HepG2 (cell line): ENCODE results near the gene PKIB. TPM values are rescaled to one million over a fixed set of nuclear protein-coding genes. Genes with fewer than 3 reads are reported as not detected.

Experiments used
- ATAC-seq: fragments of 200-7000 bp; cut with Tn5 transposase; 3 replicates; pipeline ENCODE4 v1.9.1; 2020; ENCODE audit warnings: mild to moderate bottlenecking, moderate library complexity
- BruUV-seq: library from RNA; stranded (reverse); fragments of 400-500 nt; replicated peaks from 2 replicates; lab custom pipeline; 2021; lab: Mats Ljungman, UMichigan
- CTCF ChIA-PET: fragments of 300-600 bp; formaldehyde crosslinking; extraction: SDS; loops from one replicate; lab custom pipeline; 2021; ENCODE audit warnings: low total read pairs, inconsistent platforms, low intra/inter-chr PET ratio; lab: Yijun Ruan, JAX
- POLR2A ChIA-PET: fragments of 350-600 bp; sonication (Branson Sonifier 250); formaldehyde crosslinking; loops from one replicate; lab custom pipeline; 2020; ENCODE audit warnings: antibody characterized with exemption, inconsistent platforms; lab: Yijun Ruan, JAX
- DNase-seq: peaks from one replicate; pipeline ENCODE4 v3.0.0-alpha.2; 2015; ENCODE audit warnings: low spot score
- FAIRE-seq: peaks from 3 replicates; lab custom pipeline; 2011; peaks lifted over from hg19 to GRCh38; lab: Jason Lieb, UNC
- H2AFZ ChIP-seq: one replicate; pipeline ENCODE4 v1.6.1; 2011; ENCODE audit warnings: low read length, inconsistent platforms
- H3K27ac ChIP-seq: fragments of 300-600 bp; 3 replicates; pipeline ENCODE4 v1.8.0; 2011; ENCODE audit warnings: mixed run types, mild to moderate bottlenecking, mixed read lengths, low read length, inconsistent platforms; ENCODE audit not compliant: insufficient read depth; ENCODE audit errors: extremely low read length
- H3K27me3 ChIP-seq, 2 experiments: fragments of 200-600 bp in 1 of 2; 2 replicates in 1 of 2; 3 replicates in 1 of 2; pipeline versions ENCODE4 v1.6.0 to v1.8.0; 2011; ENCODE audit warnings: low read length in 2 of 2, mild to moderate bottlenecking in 2 of 2, moderate library complexity in 2 of 2, inconsistent platforms in 1 of 2; ENCODE audit not compliant: insufficient read depth in 2 of 2, control insufficient read depth in 1 of 2
- H3K36me3 ChIP-seq, 2 experiments: fragments of 200-600 bp in 1 of 2; replicated peaks in 1 of 2; 2 replicates in 1 of 2; 3 replicates in 1 of 2; pipeline versions ENCODE4 v1.5.1 to v1.8.0; 2011; ENCODE audit warnings: low read length in 2 of 2, inconsistent platforms in 1 of 2; ENCODE audit not compliant: insufficient read depth in 2 of 2, control insufficient read depth in 1 of 2
- H3K4me1 ChIP-seq: 2 replicates; pipeline ENCODE4 v1.5.1; 2012; ENCODE audit warnings: low read length, inconsistent platforms; ENCODE audit not compliant: insufficient read depth
- H3K4me2 ChIP-seq: 2 replicates; pipeline ENCODE4 v1.6.0; 2011; ENCODE audit warnings: low read depth, low read length, inconsistent platforms
- H3K4me3 ChIP-seq, 3 experiments: fragments of 200-600 bp in 1 of 3; sonication (generic), shearing (Covaris generic) in 1 of 3; replicated peaks in 1 of 3; 2 replicates each; pipeline ENCODE4 v1.5.1; 2011 to 2016; ENCODE audit warnings: low read length in 3 of 3, inconsistent platforms in 2 of 3, low read depth in 2 of 3, mild to moderate bottlenecking in 2 of 3, control low read depth in 1 of 3, mixed read lengths in 1 of 3; ENCODE audit not compliant: insufficient read depth in 1 of 3
- H3K79me2 ChIP-seq: one replicate; pipeline ENCODE4 v1.6.1; 2011; ENCODE audit warnings: low read length, inconsistent platforms; ENCODE audit not compliant: insufficient read depth
- H3K9ac ChIP-seq: 2 replicates; pipeline ENCODE4 v1.6.0; 2011; ENCODE audit warnings: mild to moderate bottlenecking, low read depth, low read length, inconsistent platforms; ENCODE audit not compliant: insufficient read depth
- H3K9me3 ChIP-seq: 2 replicates; pipeline ENCODE4 v1.5.1; 2012; ENCODE audit warnings: mild to moderate bottlenecking, low read length
- H4K20me1 ChIP-seq: 2 replicates; pipeline ENCODE4 v1.6.0; 2011; ENCODE audit warnings: inconsistent platforms, mild to moderate bottlenecking, low read length, moderate library complexity; ENCODE audit not compliant: insufficient read depth
- CREB1 ChIP-seq, 2 experiments: fragments of 450-650 bp in 1 of 2; IDR thresholded peaks; 2 replicates each; pipeline ENCODE4 v1.6.1; 2016 to 2017; ENCODE audit warnings: control low read depth in 1 of 2, mild to moderate bottlenecking in 1 of 2, missing compliant biosample characterization in 1 of 2, missing genetic modification characterization in 1 of 2
- IRF2 ChIP-seq: IDR thresholded peaks from 2 replicates; pipeline ENCODE4 v1.6.1; 2018; ENCODE audit warnings: missing genetic modification reagents, missing compliant biosample characterization
- PHF20 ChIP-seq: sonication (generic); formaldehyde crosslinking; IDR thresholded peaks from 2 replicates; pipeline ENCODE4 v1.5.0; 2020; ENCODE audit warnings: mild to moderate bottlenecking, missing genetic modification reagents
- PRPF4 ChIP-seq: fragments of 200-400 bp; formaldehyde crosslinking; IDR thresholded peaks from 2 replicates; pipeline ENCODE4 v1.6.1; 2016; ENCODE audit warnings: low read length, low read depth; ENCODE audit not compliant: poor library complexity, severe bottlenecking
- SAFB2 ChIP-seq: sonication (generic); formaldehyde crosslinking; IDR thresholded peaks from 2 replicates; pipeline ENCODE4 v1.5.1; 2020; ENCODE audit warnings: missing genetic modification reagents, low read depth, mild to moderate bottlenecking, borderline replicate concordance
- ZKSCAN1 ChIP-seq: fragments of 150-350 bp; IDR thresholded peaks from 2 replicates; pipeline ENCODE4 v1.6.1; 2014; ENCODE audit warnings: low read length
- ZNF44 ChIP-seq: sonication (generic); formaldehyde crosslinking; IDR thresholded peaks from 2 replicates; pipeline ENCODE4 v1.5.1; 2020; ENCODE audit warnings: mild to moderate bottlenecking, missing genetic modification reagents
- ZNF441 ChIP-seq: sonication (generic); formaldehyde crosslinking; IDR thresholded peaks from 2 replicates; pipeline ENCODE4 v1.7.0; 2021; ENCODE audit warnings: missing genetic modification reagents, borderline replicate concordance
- ZNF501 ChIP-seq: sonication (generic); formaldehyde crosslinking; IDR thresholded peaks from 2 replicates; pipeline ENCODE4 v1.5.1; 2020; ENCODE audit warnings: mild to moderate bottlenecking, moderate library complexity, missing genetic modification reagents
- ZNF878 ChIP-seq: sonication (generic); formaldehyde crosslinking; IDR thresholded peaks from 2 replicates; pipeline ENCODE4 v1.8.1; 2023; ENCODE audit warnings: mild to moderate bottlenecking, missing genetic modification reagents, moderate library complexity
- WGBS: methylation state at CpG from one replicate; pipeline ENCODE4 v1.1.6; 2017; ENCODE audit warnings: low lambda C conversion rate; 5-methylcytosine and 5-hydroxymethylcytosine counted together
- in situ Hi-C: cut with HindIII; loops from 2 replicates; pipeline ENCODE4 v1.10.0; 2017; ENCODE audit warnings: low pct_unique_long_range_greater_than_20kb; ENCODE audit not compliant: extremely low pct_ligation_motif_present
- intact Hi-C: fragments of 100-400 bp; cut with micrococcal nuclease; formaldehyde crosslinking; loops from one replicate; pipeline ENCODE4 v1.10.0; 2022; ENCODE audit not compliant: unreplicated experiment
- polyA plus RNA-seq, 8 experiments: library from polyadenylated mRNA; depleted of rRNA in 3 of 8; stranded (reverse) in 7 of 8; unstranded in 1 of 8; fragments of >200 nt; fragmentation: Illumina TruSeq in 4 of 8; extraction: Trizol in 4 of 8; gene quantifications; 2 replicates each; pipeline versions ENCODE4 v1.2.1 to v1.2.3, GENCODE V29; 2011 to 2016; ENCODE audit warnings: low read depth in 4 of 8, missing spikeins in 1 of 8, mixed read lengths in 1 of 8; ENCODE audit not compliant: insufficient read depth in 1 of 8
- total RNA-seq, 5 experiments: library from RNA; depleted of rRNA; stranded (reverse); fragments of >200 nt; fragmentation: Illumina TruSeq; extraction: Trizol; gene quantifications; 2 replicates each; pipeline ENCODE4 v1.2.3, GENCODE V29; 2016; ENCODE audit warnings: low read depth in 1 of 5
- TF ChIP-seq, protein P1 (sequence below): sonication (generic); formaldehyde crosslinking; conservative IDR thresholded peaks from 2 replicates; pipeline ENCODE4 v1.4.0; 2020; ENCODE audit warnings: missing genetic modification reagents
- TF ChIP-seq, protein P2 (sequence below): IDR thresholded peaks from 2 replicates; pipeline ENCODE4 v1.6.1; 2016; ENCODE audit warnings: missing biosample characterization, missing genetic modification reagents, low read depth

Gene PKIB
- total and polyA plus RNA-seq, 2 of the 13 experiments (the other 11 are each of a cell fraction or from before 2014, with no cell fraction given), result 1.4 to 1.5 TPM

DNA sequence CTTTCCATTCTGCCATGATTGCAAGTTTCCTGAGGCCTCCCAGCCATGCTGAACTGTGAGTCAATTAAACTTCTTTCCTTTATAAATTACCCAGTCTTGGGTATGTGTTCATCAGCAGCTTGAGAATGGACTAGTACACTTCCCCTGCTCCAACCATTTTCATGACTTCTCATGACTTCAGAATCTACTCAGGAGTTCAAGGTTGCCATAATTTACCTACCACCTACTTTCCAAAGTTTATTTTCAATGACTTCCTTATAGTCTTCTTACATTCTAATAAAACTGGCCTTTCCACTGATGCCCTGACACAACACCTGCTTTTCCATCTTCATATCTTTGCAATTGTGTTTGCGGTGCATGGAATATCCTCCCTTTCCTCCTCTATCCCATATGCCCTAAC is 31.2 kb upstream of the PKIB start:
- no peak for DNase-seq
- Histone ChIP-seq H3K27ac (no peak overlapping the region), H3K27me3 (no peaks in the 10 kb centered on the region), H3K36me3 (no peaks in the 10 kb centered on the region), H3K79me2 (no peaks in the 10 kb centered on the region), H3K4me2 (no peak overlapping the region), H4K20me1 (no peaks in the 10 kb centered on the region), H3K9ac (no peak overlapping the region), H3K9me3 (no peaks in the 10 kb centered on the region), H2AFZ (no peak overlapping the region), H3K4me1 (no peaks in the 10 kb centered on the region), H3K4me3 (no peak overlapping the region)
- in situ Hi-C loops (no loop called here), intact Hi-C loops (no loop called here)
- ChIA-PET CTCF (no interaction called here), POLR2A (no interaction called here)
- no peak for TF ChIP-seq PRPF4
- no peak for TF ChIP-seq ZNF501 (CRISPR knock-in tag)
- TF ChIP-seq, protein P1, sequence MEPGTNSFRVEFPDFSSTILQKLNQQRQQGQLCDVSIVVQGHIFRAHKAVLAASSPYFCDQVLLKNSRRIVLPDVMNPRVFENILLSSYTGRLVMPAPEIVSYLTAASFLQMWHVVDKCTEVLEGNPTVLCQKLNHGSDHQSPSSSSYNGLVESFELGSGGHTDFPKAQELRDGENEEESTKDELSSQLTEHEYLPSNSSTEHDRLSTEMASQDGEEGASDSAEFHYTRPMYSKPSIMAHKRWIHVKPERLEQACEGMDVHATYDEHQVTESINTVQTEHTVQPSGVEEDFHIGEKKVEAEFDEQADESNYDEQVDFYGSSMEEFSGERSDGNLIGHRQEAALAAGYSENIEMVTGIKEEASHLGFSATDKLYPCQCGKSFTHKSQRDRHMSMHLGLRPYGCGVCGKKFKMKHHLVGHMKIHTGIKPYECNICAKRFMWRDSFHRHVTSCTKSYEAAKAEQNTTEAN (CRISPR knock-in tag), result no peak
- no peak for TF ChIP-seq SAFB2
- TF ChIP-seq PHF20, result no peak
- TF ChIP-seq IRF2, result no peak
- TF ChIP-seq ZKSCAN1, result no peak
- no peak for TF ChIP-seq ZNF878 (CRISPR knock-in tag)
- no peak for TF ChIP-seq ZNF44 (CRISPR knock-in tag)
- no peak for TF ChIP-seq ZNF441
- FAIRE-seq, result no peak
- ATAC-seq, result no peak
- BruUV-seq, result no TSS peak
- 96% methylated on average over 1 of the region's 1 CpG for WGBS

DNA sequence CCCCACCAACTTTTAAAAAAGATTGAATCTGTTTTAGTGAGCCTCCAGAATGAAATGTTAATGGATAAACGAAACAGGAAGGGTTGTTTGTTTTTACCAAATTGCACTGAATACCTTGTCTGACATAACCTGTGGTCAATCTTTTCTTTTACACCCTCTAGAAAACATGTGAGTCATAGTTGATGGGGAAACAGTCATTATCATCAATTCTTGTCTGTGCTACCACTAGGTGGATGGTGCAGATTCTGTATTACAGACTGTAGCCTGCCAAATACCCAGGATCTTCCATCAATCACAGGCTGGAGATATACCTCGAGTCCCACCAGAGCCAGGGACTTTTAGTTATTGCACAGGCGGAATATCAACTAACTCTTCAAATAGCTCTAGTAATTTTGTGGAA is 29.5 kb upstream of the PKIB start:
- CTCF ChIA-PET, result no interaction called here
- no peak overlapping the region for H3K9ac ChIP-seq
- H3K4me2 ChIP-seq, result no peak overlapping the region
- FAIRE-seq, result no peak
- peak; percentile 4 for DNase-seq
- no peaks in the 10 kb centered on the region for H3K79me2 ChIP-seq
- H4K20me1 ChIP-seq, result no peaks in the 10 kb centered on the region
- no peaks in the 10 kb centered on the region for H3K4me1 ChIP-seq
- no peak overlapping the region for H2AFZ ChIP-seq
- TF ChIP-seq, protein P2, sequence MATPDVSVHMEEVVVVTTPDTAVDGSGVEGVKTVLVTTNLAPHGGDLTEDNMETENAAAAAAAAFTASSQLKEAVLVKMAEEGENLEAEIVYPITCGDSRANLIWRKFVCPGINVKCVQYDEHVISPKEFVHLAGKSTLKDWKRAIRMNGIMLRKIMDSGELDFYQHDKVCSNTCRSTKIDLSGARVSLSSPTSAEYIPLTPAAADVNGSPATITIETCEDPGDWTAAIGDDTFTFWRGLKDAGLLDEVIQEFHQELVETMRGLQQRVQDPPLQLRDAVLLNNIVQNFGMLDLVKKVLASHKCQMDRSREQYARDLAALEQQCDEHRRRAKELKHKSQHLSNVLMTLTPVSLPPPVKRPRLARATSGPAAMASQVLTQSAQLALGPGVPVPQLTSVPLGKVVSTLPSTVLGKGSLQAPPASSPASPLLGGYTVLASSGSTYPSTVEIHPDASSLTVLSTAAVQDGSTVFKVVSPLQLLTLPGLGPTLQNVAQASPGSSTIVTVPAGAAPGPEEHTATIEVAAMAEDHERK (CRISPR knock-in tag), result no peak
- 0 out of 2 replicates have a peak, but pooled peaks have one; percentile 10 for TF ChIP-seq CREB1 (IDR thresholded peaks at IDR 0.05)
- no peak for TF ChIP-seq CREB1 (CRISPR knock-in tag; IDR thresholded peaks at IDR 0.05)
- intact Hi-C loops (no loop called here), in situ Hi-C loops (no loop called here)
- POLR2A ChIA-PET, result no interaction called here
- WGBS, result 16% methylated on average over 3 of the region's 3 CpGs
- H3K9me3 ChIP-seq, result no peaks in the 10 kb centered on the region
- no peak overlapping the region for H3K4me3 ChIP-seq
- H3K36me3 ChIP-seq, result no peaks in the 10 kb centered on the region
- ATAC-seq, result peak; percentile 74
- no peak overlapping the region for H3K27ac ChIP-seq
- BruUV-seq, result no TSS peak
- H3K27me3 ChIP-seq, result no peaks in the 10 kb centered on the region
